Measurements from ENCODE around the gene CRHR1.

CRHR1 gene

GRCh38 chr17:45871718-45872117 lies 87.6 kb downstream of the CRHR1 start:
- DNase-seq: no peak

GRCh38 chr17:45873728-45874127 lies 89.6 kb downstream of the CRHR1 start:
- no peak for DNase-seq

- DNase-seq: no peak
Measured at GRCh38 chr17:45874151-45874550, 90.0 kb downstream of the CRHR1 start.

GRCh38 chr17:45876539-45876938 lies 92.4 kb downstream of the CRHR1 start:
- no peak for DNase-seq

GRCh38 chr17:45877467-45877866 lies 93.3 kb downstream of the CRHR1 start:
- DNase-seq: no peak

- no peak for DNase-seq
Measured at GRCh38 chr17:45883063-45883462, 98.9 kb downstream of the CRHR1 start.

All from DMS79 treated with DMSO at 0.1 percent for 48 hours (cell line).